Mesenchymal stem cell (in vitro differentiated cells and primary cell): Measurements from ENCODE around the gene PLA2G5.
"Not testable (repeated sequence)": the region's sequence is repeated elsewhere in the genome, so short reads cannot be mapped to it uniquely, and the experiment has no call there.

Experiments
- DNase-seq: peaks from one replicate; pipeline ENCODE4 v3.0.0-alpha.2; 2013
- H2AFZ ChIP-seq: one replicate; pipeline ENCODE4 v1.6.1; 2013; ENCODE audit warnings: low read depth, mild to moderate bottlenecking, control low read depth, inconsistent platforms, low read length, moderate library complexity
- H2AK5ac ChIP-seq: 2 replicates; pipeline ENCODE4 v1.6.1; 2013; ENCODE audit warnings: low read length, moderate library complexity, mild to moderate bottlenecking, inconsistent platforms; ENCODE audit not compliant: severe bottlenecking
- H2BK120ac ChIP-seq: one replicate; pipeline ENCODE4 v1.6.1; 2013; ENCODE audit warnings: low read depth, mild to moderate bottlenecking, inconsistent platforms, low read length, moderate library complexity
- H2BK12ac ChIP-seq, 2 experiments: one replicate each; pipeline ENCODE4 v1.6.1; 2013; ENCODE audit warnings: inconsistent platforms in 2 of 2, low read length in 2 of 2, mild to moderate bottlenecking in 2 of 2, moderate library complexity in 2 of 2, control low read depth in 1 of 2
- H2BK15ac ChIP-seq: one replicate; pipeline ENCODE4 v1.6.1; 2013; ENCODE audit warnings: mild to moderate bottlenecking, low read depth, inconsistent platforms; ENCODE audit not compliant: poor library complexity, severe bottlenecking
- H2BK5ac ChIP-seq: 2 replicates; pipeline ENCODE4 v1.6.1; 2013; ENCODE audit warnings: low read depth, mild to moderate bottlenecking, low read length, control low read depth, inconsistent platforms; ENCODE audit not compliant: poor library complexity, severe bottlenecking
- H3K14ac ChIP-seq, 2 experiments: one replicate each; pipeline ENCODE4 v1.6.1; 2013; ENCODE audit warnings: inconsistent platforms in 2 of 2, low read length in 2 of 2, control low read depth in 1 of 2, mild to moderate bottlenecking in 1 of 2, moderate library complexity in 1 of 2
- H3K18ac ChIP-seq, 2 experiments: one replicate each; pipeline ENCODE4 v1.6.1; 2013; ENCODE audit warnings: inconsistent platforms in 2 of 2, low read length in 2 of 2, control low read depth in 1 of 2, low read depth in 1 of 2, mild to moderate bottlenecking in 1 of 2
- H3K23ac ChIP-seq, 2 experiments: one replicate each; pipeline ENCODE4 v1.6.1; 2013; ENCODE audit warnings: inconsistent platforms in 2 of 2, low read length in 2 of 2, mild to moderate bottlenecking in 2 of 2, moderate library complexity in 2 of 2, control low read depth in 1 of 2
- H3K27ac ChIP-seq: 2 replicates; pipeline ENCODE4 v1.5.1; 2013; ENCODE audit warnings: mild to moderate bottlenecking, moderate library complexity, low read length, control low read depth, inconsistent platforms; ENCODE audit not compliant: poor library complexity, severe bottlenecking
- H3K27me3 ChIP-seq, 2 experiments: 2 replicates each; pipeline versions ENCODE4 v1.6.1 to v1.7.0; 2013; ENCODE audit warnings: low read length in 2 of 2, mild to moderate bottlenecking in 2 of 2, moderate library complexity in 2 of 2, control low read depth in 1 of 2, inconsistent platforms in 1 of 2; ENCODE audit not compliant: control insufficient read depth in 1 of 2, insufficient read depth in 1 of 2
- H3K36me3 ChIP-seq, 2 experiments: 2 replicates each; pipeline versions ENCODE4 v1.6.1 to v1.7.0; 2013; ENCODE audit warnings: low read length in 2 of 2, control low read depth in 1 of 2, inconsistent platforms in 1 of 2, low read depth in 1 of 2, mild to moderate bottlenecking in 1 of 2; ENCODE audit not compliant: insufficient read depth in 2 of 2, control insufficient read depth in 1 of 2
- H3K4ac ChIP-seq, 2 experiments: one replicate each; pipeline ENCODE4 v1.6.1; 2013; ENCODE audit warnings: inconsistent platforms in 2 of 2, low read length in 2 of 2, mild to moderate bottlenecking in 2 of 2, moderate library complexity in 2 of 2, control low read depth in 1 of 2, low read depth in 1 of 2
- H3K4me1 ChIP-seq: 2 replicates; pipeline ENCODE4 v1.6.1; 2013; ENCODE audit warnings: low read depth, low read length, control low read depth; ENCODE audit not compliant: control insufficient read depth, insufficient read depth
- H3K4me2 ChIP-seq: 2 replicates; pipeline ENCODE4 v1.6.1; 2013; ENCODE audit warnings: low read length, mild to moderate bottlenecking, inconsistent platforms; ENCODE audit not compliant: poor library complexity, severe bottlenecking
- H3K4me3 ChIP-seq, 2 experiments: 2 replicates each; pipeline versions ENCODE4 v1.5.1 to v1.7.0; 2013; ENCODE audit warnings: low read length in 2 of 2, mild to moderate bottlenecking in 2 of 2, control low read depth in 1 of 2, low read depth in 1 of 2; ENCODE audit not compliant: insufficient read depth in 1 of 2
- H3K79me1 ChIP-seq: replicated peaks from 2 replicates; pipeline ENCODE4 v1.6.1; 2013; ENCODE audit warnings: mild to moderate bottlenecking, control low read depth, low read length, inconsistent platforms; ENCODE audit not compliant: poor library complexity, severe bottlenecking
- H3K9ac ChIP-seq: 2 replicates; pipeline ENCODE4 v1.7.0; 2013; ENCODE audit warnings: mild to moderate bottlenecking, low read length, moderate library complexity
- H3K9me3 ChIP-seq: 2 replicates; pipeline ENCODE4 v1.7.0; 2013; ENCODE audit warnings: mild to moderate bottlenecking, low read length; ENCODE audit not compliant: control insufficient read depth
- H4K8ac ChIP-seq: one replicate; pipeline ENCODE4 v1.6.1; 2013; ENCODE audit warnings: inconsistent platforms, mild to moderate bottlenecking, low read length, moderate library complexity
- H4K91ac ChIP-seq: one replicate; pipeline ENCODE4 v1.6.1; 2013; ENCODE audit warnings: mild to moderate bottlenecking, low read length, inconsistent platforms
- WGBS: methylation state at CpG from one replicate; pipeline ENCODE4 v1.1.7; 2013; ENCODE audit warnings: mixed read lengths; 5-methylcytosine and 5-hydroxymethylcytosine counted together

The PLA2G5 gene

DNA sequence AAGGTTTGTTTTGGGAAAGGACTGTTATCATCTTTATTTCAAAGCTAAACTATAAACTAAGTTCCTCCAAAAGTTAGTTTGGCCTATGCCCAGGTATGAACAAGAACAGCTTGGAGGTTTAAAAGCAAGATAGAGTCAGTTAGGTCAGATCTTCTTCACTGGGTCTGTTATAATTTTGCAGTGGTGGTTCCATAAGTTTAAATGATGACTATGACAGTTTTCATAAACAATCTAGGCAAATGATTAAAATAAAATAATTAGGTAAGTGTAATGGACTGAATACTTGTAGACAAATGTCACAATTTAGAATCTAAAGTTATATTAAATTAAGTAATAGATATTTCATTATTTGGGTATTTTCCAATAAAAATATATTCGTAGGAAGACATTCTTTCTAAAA, 21.4 kb upstream of the PLA2G5 start:
- H3K9me3 ChIP-seq: peaks cover 27% of the 10 kb centered on the region
- H3K4me1 ChIP-seq: no peaks in the 10 kb centered on the region
- H2BK12ac ChIP-seq: no peak overlapping the region
- H3K14ac ChIP-seq: no peak overlapping the region
- no peak overlapping the region for H2BK120ac ChIP-seq
- H4K91ac ChIP-seq: no peak overlapping the region
- no peak overlapping the region for H3K4ac ChIP-seq
- no peak overlapping the region for H2AFZ ChIP-seq
- no peak overlapping the region for H2BK5ac ChIP-seq
- H3K4me2 ChIP-seq: no peak overlapping the region
- no peaks in the 10 kb centered on the region for H3K79me1 ChIP-seq
- no peak overlapping the region for H3K4me3 ChIP-seq
- H3K23ac ChIP-seq: no peak overlapping the region
- H3K18ac ChIP-seq: no peak overlapping the region
- H3K27ac ChIP-seq: no peak overlapping the region
- no CpG with 5 or more reads among the region's 1 CpG for WGBS
- no peak for DNase-seq
- no peak overlapping the region for H4K8ac ChIP-seq
- H3K27me3 ChIP-seq: peaks cover 0 to 18% of the 10 kb centered on the region in 2 experiments
- no peak overlapping the region for H2AK5ac ChIP-seq
- H2BK15ac ChIP-seq: no peak overlapping the region
- no peak overlapping the region for H3K9ac ChIP-seq
- no peaks in the 10 kb centered on the region for H3K36me3 ChIP-seq

DNA sequence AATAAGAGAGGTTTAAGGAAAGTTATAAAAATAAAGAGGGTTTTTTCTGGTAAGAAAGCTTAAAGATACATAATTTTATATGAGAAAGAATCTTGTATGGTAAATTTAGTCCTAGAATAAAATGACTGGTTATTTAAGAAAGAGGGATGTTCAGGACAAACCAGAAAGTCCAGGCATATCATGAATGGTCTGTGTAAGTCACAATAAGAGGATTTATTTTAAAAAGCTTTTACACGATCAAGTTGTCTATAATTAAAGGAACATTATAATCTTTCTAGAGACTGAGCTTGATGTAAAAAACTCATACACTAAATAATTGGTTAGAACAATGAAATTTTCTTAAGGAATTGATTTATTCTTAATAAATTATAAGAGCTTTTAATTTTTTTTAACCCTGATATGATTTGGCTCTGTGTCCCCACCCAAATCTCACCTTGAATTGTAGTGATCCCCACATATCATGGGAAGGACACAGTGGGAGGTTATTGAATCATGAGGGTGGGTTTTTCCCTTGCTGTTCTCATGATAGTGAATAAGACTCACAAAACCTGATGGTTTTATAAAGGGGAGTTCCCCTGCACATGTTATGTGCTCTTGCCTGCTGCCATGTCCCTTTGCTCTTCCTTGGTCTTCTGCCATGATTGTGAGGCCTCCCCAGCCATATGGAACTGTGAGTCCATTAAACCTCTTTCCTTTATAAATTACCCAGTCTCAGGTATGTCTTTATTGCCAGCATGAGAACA, 20.8 kb upstream of the PLA2G5 start:
- peaks cover 27% of the 10 kb centered on the region for H3K9me3 ChIP-seq
- H3K36me3 ChIP-seq, H2BK5ac ChIP-seq, H2AFZ ChIP-seq, H4K8ac ChIP-seq, H3K27ac ChIP-seq, H3K9ac ChIP-seq, H3K14ac ChIP-seq, H3K4me1 ChIP-seq, H2AK5ac ChIP-seq, H2BK15ac ChIP-seq, H3K18ac ChIP-seq, DNase-seq, H3K4me2 ChIP-seq, H4K91ac ChIP-seq, H3K4me3 ChIP-seq, H3K79me1 ChIP-seq, H2BK12ac ChIP-seq, H3K23ac ChIP-seq, H2BK120ac ChIP-seq, H3K4ac ChIP-seq: not testable (repeated sequence)
- H3K27me3 ChIP-seq: peaks cover 0 to 13% of the 10 kb centered on the region in 2 experiments
- WGBS: no CpG with 5 or more reads among the region's 1 CpG

- peaks cover 27% of the 10 kb centered on the region for H3K9me3 ChIP-seq
- no peak overlapping the region for H2AK5ac ChIP-seq
- no peak overlapping the region for H3K14ac ChIP-seq
- no peak overlapping the region for H4K8ac ChIP-seq
- H3K4me3 ChIP-seq: no peak overlapping the region
- no peak overlapping the region for H3K18ac ChIP-seq
- H3K36me3 ChIP-seq: no peaks in the 10 kb centered on the region
- H3K4ac ChIP-seq: no peak overlapping the region
- H3K9ac ChIP-seq: no peak overlapping the region
- no peak overlapping the region for H3K27ac ChIP-seq
- no peak overlapping the region for H2BK5ac ChIP-seq
- no peaks in the 10 kb centered on the region for H3K79me1 ChIP-seq
- H3K4me2 ChIP-seq: no peak overlapping the region
- H3K27me3 ChIP-seq: no peaks in the 10 kb centered on the region
- H3K4me1 ChIP-seq: no peaks in the 10 kb centered on the region
- no peak overlapping the region for H2AFZ ChIP-seq
- no peak overlapping the region for H2BK120ac ChIP-seq
- no peak for DNase-seq
- no peak overlapping the region for H4K91ac ChIP-seq
- no peak overlapping the region for H3K23ac ChIP-seq
- no peak overlapping the region for H2BK12ac ChIP-seq
- H2BK15ac ChIP-seq: no peak overlapping the region
These were observed 18.7 kb upstream of the PLA2G5 start for GRCh38 chr1:20051218-20051829.

GRCh38 chr1:20052386-20052785, 17.6 kb upstream of the PLA2G5 start:
- Histone ChIP-seq H3K18ac (no peak overlapping the region), H2BK15ac (no peak overlapping the region), H2BK5ac (no peak overlapping the region), H2BK120ac (no peak overlapping the region), H3K9me3 (peaks cover 27% of the 10 kb centered on the region), H4K91ac (no peak overlapping the region), H3K23ac (no peak overlapping the region), H2AK5ac (no peak overlapping the region), H2BK12ac (no peak overlapping the region), H3K79me1 (no peaks in the 10 kb centered on the region), H4K8ac (no peak overlapping the region), H3K36me3 (no peaks in the 10 kb centered on the region), H3K27ac (no peak overlapping the region), H3K27me3 (no peaks in the 10 kb centered on the region), H3K14ac (no peak overlapping the region), H2AFZ (no peak overlapping the region), H3K9ac (no peak overlapping the region), H3K4me2 (no peak overlapping the region), H3K4ac (no peak overlapping the region), H3K4me1 (no peaks in the 10 kb centered on the region), H3K4me3 (no peak overlapping the region)
- no peak for DNase-seq
- WGBS: 49% methylated on average over 2 of the region's 2 CpGs
